Keratinocyte (primary cell): ENCODE results near the gene CTTN.

ENCODE experiments used
- CTCF ChIP-seq, 3 experiments: IDR thresholded peaks in 1 of 3; conservative IDR thresholded peaks in 1 of 3; optimal IDR thresholded peaks in 1 of 3; 2 replicates in 2 of 3; 3 replicates in 1 of 3; pipeline versions ENCODE3 to v1.5.1; 2011; ENCODE audit warnings: low read length in 3 of 3, mild to moderate bottlenecking in 3 of 3, moderate library complexity in 2 of 3, control low read depth in 1 of 3, inconsistent platforms in 1 of 3; ENCODE audit not compliant: insufficient read depth in 2 of 3; ENCODE audit errors: extremely low read depth in 1 of 3
- EZH2 ChIP-seq: IDR thresholded peaks from one replicate; pipeline ENCODE4 v1.6.1; 2012; ENCODE audit warnings: inconsistent platforms, mild to moderate bottlenecking, low read length, moderate library complexity

GRCh38 chr11:70367071-70367470 lies 31.3 kb upstream of the CTTN start:
- TF ChIP-seq CTCF (optimal IDR thresholded peaks at IDR 0.05 in 1 of 3, IDR thresholded peaks at IDR 0.05 in 1 of 3, conservative IDR thresholded peaks at IDR 0.05 in 1 of 3; ENCODE audit: extremely low read depth in 1 of 3, insufficient read depth in 2 of 3, low read length in 3 of 3) (no peak), EZH2 (no peak)
